Loucy (cell line): ENCODE data around the gene FOXP1.

Source experiments
- H2AFZ ChIP-seq: fragments of 200-600 bp; sonication (generic); 2 replicates; pipeline ENCODE4 v1.6.0; 2016; ENCODE audit warnings: antibody characterized with exemption, mild to moderate bottlenecking, low read length, moderate library complexity
- H3F3A ChIP-seq: fragments of 200-600 bp; 2 replicates; pipeline ENCODE4 v1.6.0; 2016; ENCODE audit warnings: antibody characterized with exemption, low read depth, mild to moderate bottlenecking
- H3K27me3 ChIP-seq: fragments of 200-600 bp; sonication (generic); 2 replicates; pipeline ENCODE4 v1.6.1; 2014; ENCODE audit warnings: low read length, mild to moderate bottlenecking; ENCODE audit not compliant: insufficient read depth, poor library complexity, severe bottlenecking
- H3K36me3 ChIP-seq: fragments of 200-600 bp; sonication (generic); 2 replicates; pipeline ENCODE4 v1.6.1; 2016; ENCODE audit warnings: low read length; ENCODE audit not compliant: insufficient read depth
- H3K4me1 ChIP-seq: fragments of 200-600 bp; sonication (generic); 2 replicates; pipeline ENCODE4 v1.5.1; 2014; ENCODE audit warnings: low read length, mild to moderate bottlenecking; ENCODE audit not compliant: insufficient read depth, poor library complexity, severe bottlenecking
- H3K4me2 ChIP-seq: fragments of 200-600 bp; sonication (generic); 2 replicates; pipeline ENCODE4 v1.6.0; 2014; ENCODE audit warnings: antibody characterized with exemption, low read length, low read depth, mild to moderate bottlenecking; ENCODE audit not compliant: poor library complexity, severe bottlenecking
- H3K4me3 ChIP-seq: fragments of 200-600 bp; sonication (generic); 2 replicates; pipeline ENCODE4 v1.5.1; 2014; ENCODE audit warnings: low read length, mild to moderate bottlenecking, mixed read lengths; ENCODE audit not compliant: poor library complexity, severe bottlenecking
- H3K79me2 ChIP-seq: fragments of 200-600 bp; sonication (generic); 2 replicates; pipeline ENCODE4 v1.6.1; 2014; ENCODE audit warnings: low read length; ENCODE audit not compliant: insufficient read depth
- H3K9ac ChIP-seq: fragments of 200-600 bp; sonication (generic); 2 replicates; pipeline ENCODE4 v1.6.0; 2014; ENCODE audit warnings: mild to moderate bottlenecking, low read depth, low read length, moderate library complexity; ENCODE audit not compliant: poor library complexity, severe bottlenecking
- H3K9me2 ChIP-seq: fragments of 200-600 bp; sonication (generic); replicated peaks from 2 replicates; pipeline ENCODE4 v1.6.1; 2016; ENCODE audit warnings: low read depth, low read length, mixed read lengths
- H3K9me3 ChIP-seq: fragments of 200-600 bp; sonication (generic); 2 replicates; pipeline ENCODE4 v1.6.1; 2014; ENCODE audit warnings: mild to moderate bottlenecking, antibody characterized with exemption, low read length, low read depth; ENCODE audit not compliant: insufficient read depth
- H4K20me1 ChIP-seq: fragments of 200-600 bp; sonication (generic); 2 replicates; pipeline ENCODE4 v1.6.0; 2014; ENCODE audit warnings: antibody characterized with exemption, low read length, mild to moderate bottlenecking; ENCODE audit not compliant: insufficient read depth, poor library complexity, severe bottlenecking
- EZH2phosphoT487 ChIP-seq: fragments of 200-600 bp; IDR thresholded peaks from 2 replicates; pipeline ENCODE4 v1.6.1; 2018; ENCODE audit warnings: antibody characterized with exemption, mild to moderate bottlenecking, moderate library complexity, borderline replicate concordance
- TF ChIP-seq, protein P1 (sequence below): fragments of 200-600 bp; sonication (generic); conservative IDR thresholded peaks from 2 replicates; pipeline ENCODE4 v1.5.1; 2014; ENCODE audit warnings: mild to moderate bottlenecking, antibody characterized with exemption, low read length

The FOXP1 gene

GRCh38 chr3:71492974-71493771 is 90.4 kb downstream of the FOXP1 start:
- Histone ChIP-seq H3K4me3 (no peak overlapping the region), H3K9me2 (no peaks in the 10 kb centered on the region), H3K9ac (no peak overlapping the region), H3K36me3 (peaks cover 38% of the 10 kb centered on the region), H3K9me3 (no peaks in the 10 kb centered on the region; the same call in 1 of the 2 replicates), H3K4me2 (no peak overlapping the region), H3K4me1 (peaks cover 15% of the 10 kb centered on the region), H3K27me3 (no peaks in the 10 kb centered on the region), H3F3A (no peaks in the 10 kb centered on the region), H4K20me1 (no peaks in the 10 kb centered on the region), H3K79me2 (peaks cover 31% of the 10 kb centered on the region; the same call in 1 of the 2 replicates), H2AFZ (no peak overlapping the region)
- TF ChIP-seq, protein P1, sequence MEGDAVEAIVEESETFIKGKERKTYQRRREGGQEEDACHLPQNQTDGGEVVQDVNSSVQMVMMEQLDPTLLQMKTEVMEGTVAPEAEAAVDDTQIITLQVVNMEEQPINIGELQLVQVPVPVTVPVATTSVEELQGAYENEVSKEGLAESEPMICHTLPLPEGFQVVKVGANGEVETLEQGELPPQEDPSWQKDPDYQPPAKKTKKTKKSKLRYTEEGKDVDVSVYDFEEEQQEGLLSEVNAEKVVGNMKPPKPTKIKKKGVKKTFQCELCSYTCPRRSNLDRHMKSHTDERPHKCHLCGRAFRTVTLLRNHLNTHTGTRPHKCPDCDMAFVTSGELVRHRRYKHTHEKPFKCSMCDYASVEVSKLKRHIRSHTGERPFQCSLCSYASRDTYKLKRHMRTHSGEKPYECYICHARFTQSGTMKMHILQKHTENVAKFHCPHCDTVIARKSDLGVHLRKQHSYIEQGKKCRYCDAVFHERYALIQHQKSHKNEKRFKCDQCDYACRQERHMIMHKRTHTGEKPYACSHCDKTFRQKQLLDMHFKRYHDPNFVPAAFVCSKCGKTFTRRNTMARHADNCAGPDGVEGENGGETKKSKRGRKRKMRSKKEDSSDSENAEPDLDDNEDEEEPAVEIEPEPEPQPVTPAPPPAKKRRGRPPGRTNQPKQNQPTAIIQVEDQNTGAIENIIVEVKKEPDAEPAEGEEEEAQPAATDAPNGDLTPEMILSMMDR, result no peak
- TF ChIP-seq EZH2phosphoT487, result no peak

- Histone ChIP-seq H3K9ac (no peak overlapping the region), H3K27me3 (no peaks in the 10 kb centered on the region), H3K4me2 (no peak overlapping the region), H3K36me3 (peaks cover 38% of the 10 kb centered on the region), H3K4me1 (peaks cover 16% of the 10 kb centered on the region), H3K4me3 (no peak overlapping the region), H3F3A (no peaks in the 10 kb centered on the region), H3K79me2 (peaks cover 25% of the 10 kb centered on the region; the same call in 1 of the 2 replicates), H4K20me1 (no peaks in the 10 kb centered on the region), H3K9me2 (no peaks in the 10 kb centered on the region), H3K9me3 (no peaks in the 10 kb centered on the region; the same call in 1 of the 2 replicates), H2AFZ (no peak overlapping the region)
- TF ChIP-seq, protein P1, result no peak
- no peak for TF ChIP-seq EZH2phosphoT487
These were observed 91.0 kb downstream of the FOXP1 start for GRCh38 chr3:71492566-71492965.

DNA sequence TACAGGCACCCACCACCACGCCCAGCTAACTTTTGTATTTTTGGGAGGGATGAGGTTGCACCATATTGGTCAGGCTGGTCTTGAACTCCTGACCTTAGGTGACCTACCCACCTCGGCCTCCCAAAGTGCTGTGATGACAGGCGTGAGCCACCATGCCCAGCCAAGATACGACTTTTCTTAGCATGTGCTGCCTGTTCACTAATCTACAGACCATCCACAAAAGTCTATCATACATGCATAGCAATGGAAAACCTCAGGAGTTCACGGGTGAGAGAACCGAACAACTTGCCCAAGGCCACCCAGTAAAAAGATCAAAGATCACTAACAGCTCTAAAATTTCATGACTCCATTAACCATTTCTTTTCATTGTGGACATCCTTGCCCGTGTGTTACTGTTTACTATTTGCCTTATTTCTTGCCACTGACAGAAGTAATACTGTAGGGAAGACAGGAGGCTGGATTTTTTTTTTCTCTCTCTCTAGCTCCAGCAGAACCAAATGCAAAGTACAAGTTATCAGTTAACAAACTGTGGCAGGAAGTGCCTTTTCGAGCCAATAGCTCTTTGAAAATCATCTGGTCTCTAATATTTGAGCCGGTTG is 92.3 kb downstream of the FOXP1 start:
- Histone ChIP-seq H3K4me3 (no peak overlapping the region), H3F3A (no peaks in the 10 kb centered on the region), H3K9ac (no peak overlapping the region), H2AFZ (no peak overlapping the region), H4K20me1 (no peaks in the 10 kb centered on the region), H3K9me3 (no peaks in the 10 kb centered on the region; the same call in 1 of the 2 replicates), H3K4me1 (peaks cover 8% of the 10 kb centered on the region), H3K9me2 (no peaks in the 10 kb centered on the region), H3K27me3 (no peaks in the 10 kb centered on the region), H3K79me2 (peaks cover 28% of the 10 kb centered on the region; the same call in 1 of the 2 replicates), H3K36me3 (peaks cover 38% of the 10 kb centered on the region), H3K4me2 (no peak overlapping the region)
- TF ChIP-seq EZH2phosphoT487, result no peak
- TF ChIP-seq, protein P1, result no peak
